Spleen (tissue), 7 donors: ENCODE data around the gene KLC1.

Experiments used
- POLR2A ChIP-seq, 3 donors: fragments of 450-650 bp; IDR thresholded peaks; one replicate each; pipeline ENCODE4 v1.5.1; 2017; ENCODE audit warnings: antibody characterized with exemption in 3 of 3, mild to moderate bottlenecking in 1 of 3
- POLR2AphosphoS5 ChIP-seq, 3 donors: sonication (generic); formaldehyde crosslinking; IDR thresholded peaks; one replicate each; pipeline ENCODE4 v1.5.1; 2017; ENCODE audit warnings: antibody characterized with exemption in 3 of 3
- TF ChIP-seq, protein P1 (sequence below), 11 experiments: fragments of 200-600 bp in 7 of 11; fragments of 450-650 bp in 4 of 11; sonication (generic) in 4 of 11; IDR thresholded peaks in 8 of 11; conservative IDR thresholded peaks in 3 of 11; 1 replicate in 7 of 11; 2 replicates in 4 of 11; pipeline versions ENCODE4 v1.4.0 to v1.8.0; 2016 to 2021; ENCODE audit warnings: antibody characterized with exemption in 11 of 11, inconsistent platforms in 4 of 11, mild to moderate bottlenecking in 1 of 11
- donor health status: DM: no; HTN: no; CAD: no; lungs with moderate emphysema.
- donor health status: DM: no; HTN: no; CAD: no.
- donor health status: DM: no; HTN: no; CAD: no.

DNA sequence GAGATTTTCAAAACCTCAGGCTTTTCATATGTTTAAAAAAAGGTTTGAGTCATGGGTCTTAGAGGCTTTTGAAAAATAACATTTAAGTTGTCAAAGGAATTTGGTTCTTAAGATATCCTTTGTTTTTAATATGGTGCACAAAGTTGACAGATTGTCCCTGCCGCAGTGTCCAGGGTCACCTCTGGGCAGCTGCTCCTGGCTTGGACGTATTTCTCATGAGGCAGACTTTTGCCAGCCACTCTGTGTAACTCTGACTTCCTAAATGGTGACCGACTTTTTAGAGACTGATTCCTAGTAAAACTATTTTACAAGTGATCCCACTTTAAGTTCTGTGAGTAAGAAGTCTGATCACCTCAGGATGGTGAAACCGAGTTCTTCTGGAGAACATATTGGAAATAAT lies 58.7 kb downstream of the KLC1 start:
- TF ChIP-seq POLR2A (IDR thresholded peaks at IDR 0.05) (no peak), POLR2AphosphoS5 (IDR thresholded peaks at IDR 0.05) (no peak)
- TF ChIP-seq, protein P1, sequence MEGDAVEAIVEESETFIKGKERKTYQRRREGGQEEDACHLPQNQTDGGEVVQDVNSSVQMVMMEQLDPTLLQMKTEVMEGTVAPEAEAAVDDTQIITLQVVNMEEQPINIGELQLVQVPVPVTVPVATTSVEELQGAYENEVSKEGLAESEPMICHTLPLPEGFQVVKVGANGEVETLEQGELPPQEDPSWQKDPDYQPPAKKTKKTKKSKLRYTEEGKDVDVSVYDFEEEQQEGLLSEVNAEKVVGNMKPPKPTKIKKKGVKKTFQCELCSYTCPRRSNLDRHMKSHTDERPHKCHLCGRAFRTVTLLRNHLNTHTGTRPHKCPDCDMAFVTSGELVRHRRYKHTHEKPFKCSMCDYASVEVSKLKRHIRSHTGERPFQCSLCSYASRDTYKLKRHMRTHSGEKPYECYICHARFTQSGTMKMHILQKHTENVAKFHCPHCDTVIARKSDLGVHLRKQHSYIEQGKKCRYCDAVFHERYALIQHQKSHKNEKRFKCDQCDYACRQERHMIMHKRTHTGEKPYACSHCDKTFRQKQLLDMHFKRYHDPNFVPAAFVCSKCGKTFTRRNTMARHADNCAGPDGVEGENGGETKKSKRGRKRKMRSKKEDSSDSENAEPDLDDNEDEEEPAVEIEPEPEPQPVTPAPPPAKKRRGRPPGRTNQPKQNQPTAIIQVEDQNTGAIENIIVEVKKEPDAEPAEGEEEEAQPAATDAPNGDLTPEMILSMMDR (IDR thresholded peaks at IDR 0.05 in 8 of 11, conservative IDR thresholded peaks at IDR 0.05 in 3 of 11) = no peak
